UCSD-AML1 (cell line): ENCODE measurements around the gene MLEC.
A peak's percentile ranks its signal among the peaks of the same experiment; 100 is the strongest.

Experiments used
- DNase-seq: peaks from one replicate; lab custom pipeline; 2025; ENCODE audit not compliant: unreplicated experiment; lab: John Stamatoyannopoulos, UW

The MLEC gene

GRCh38 chr12:120690083-120690450 lies 3.1 kb downstream of the MLEC start:
- no peak for DNase-seq

GRCh38 chr12:120690978-120691377 lies 4.0 kb downstream of the MLEC start:
- DNase-seq, result no peak

- DNase-seq, result no peak
Observed at GRCh38 chr12:120692524-120693033, 5.6 kb downstream of the MLEC start.

GRCh38 chr12:120693848-120694247 lies 6.9 kb downstream of the MLEC start:
- no peak for DNase-seq

- no peak for DNase-seq
Observed at GRCh38 chr12:120696626-120697025, 9.7 kb downstream of the MLEC start.

GRCh38 chr12:120697344-120697743 lies 10.4 kb downstream of the MLEC start:
- DNase-seq, result no peak

GRCh38 chr12:120698665-120699064 lies 11.7 kb downstream of the MLEC start:
- DNase-seq, result no peak

- DNase-seq, result no peak
Observed at GRCh38 chr12:120699553-120699952, 12.6 kb downstream of the MLEC start.

- DNase-seq, result no peak
Observed at GRCh38 chr12:120700886-120701285, 13.9 kb downstream of the MLEC start.

GRCh38 chr12:120702637-120703036 lies 15.7 kb downstream of the MLEC start:
- DNase-seq, result no peak

GRCh38 chr12:120703311-120703942 lies 16.5 kb downstream of the MLEC start:
- DNase-seq, result no peak

GRCh38 chr12:120705618-120706017 lies 18.7 kb downstream of the MLEC start:
- DNase-seq, result no peak

- no peak for DNase-seq
Observed at GRCh38 chr12:120706029-120706428, 19.1 kb downstream of the MLEC start.

- no peak for DNase-seq
Observed at GRCh38 chr12:120708651-120709050, 21.7 kb downstream of the MLEC start.

GRCh38 chr12:120710031-120710804 lies 23.3 kb downstream of the MLEC start, which contains the start of gene UNC119B:
UNC119B (plus strand) TSS chr12:120710458; CDS start chr12:120710475, 17 bp downstream.
- DNase-seq, result peak; percentile 60

- DNase-seq, result peak; percentile 30
Observed at GRCh38 chr12:120710805-120711296, 23.9 kb downstream of the MLEC start.

GRCh38 chr12:120711411-120711810 lies 24.5 kb downstream of the MLEC start:
- no peak for DNase-seq

- DNase-seq, result no peak
Observed at GRCh38 chr12:120712610-120713009, 25.7 kb downstream of the MLEC start.

- peak; percentile 39 for DNase-seq
Observed at GRCh38 chr12:120713861-120714482, 27.0 kb downstream of the MLEC start.

- no peak for DNase-seq
Observed at GRCh38 chr12:120718055-120718454, 31.1 kb downstream of the MLEC start.

GRCh38 chr12:120719072-120719471 lies 32.1 kb downstream of the MLEC start:
- DNase-seq, result no peak
